H1 (cell line): Measurements from ENCODE around the gene PITPNC1. TPM values are rescaled to one million over a fixed set of nuclear protein-coding genes. Genes with fewer than 3 reads are reported as not detected.
"Not testable (repeated sequence)": the region's sequence is repeated elsewhere in the genome, so short reads cannot be mapped to it uniquely, and the experiment has no call there.

Experiments used
- CTCF ChIA-PET: fragments of 300-600 bp; sonication (Branson Sonifier 250); formaldehyde crosslinking; loops from one replicate; lab custom pipeline; 2021; ENCODE audit not compliant: partially characterized antibody; lab: Charles Lee
- POLR2A ChIA-PET: fragments of 300-600 bp; sonication (Branson Sonifier 250); formaldehyde crosslinking; loops from one replicate; lab custom pipeline; 2021; ENCODE audit warnings: inconsistent platforms; ENCODE audit not compliant: partially characterized antibody; lab: Charles Lee
- DNase-seq, 2 experiments: peaks; one replicate each; pipeline versions ENCODE4 v3.0.0 to v3.0.0-alpha.2; 2010 to 2022; ENCODE audit warnings: low spot score in 2 of 2, low read depth in 1 of 2, mixed read lengths in 1 of 2
- FAIRE-seq: peaks from 2 replicates; lab custom pipeline; 2011; peaks lifted over from hg19 to GRCh38; lab: Jason Lieb, UNC
- H2AFZ ChIP-seq: 2 replicates; pipeline ENCODE4 v1.8.1; 2012; ENCODE audit warnings: low read length, inconsistent platforms
- H2AK5ac ChIP-seq: 2 replicates; pipeline ENCODE4 v1.6.1; 2013; ENCODE audit warnings: low read depth, low read length
- H2BK120ac ChIP-seq: replicated peaks from 2 replicates; pipeline ENCODE3; 2013; ENCODE audit warnings: low read depth, low read length, inconsistent platforms
- H2BK12ac ChIP-seq: 2 replicates; pipeline ENCODE4 v1.6.1; 2013; ENCODE audit warnings: low read depth, low read length
- H2BK15ac ChIP-seq: 2 replicates; pipeline ENCODE4 v1.6.1; 2013; ENCODE audit warnings: low read length
- H2BK20ac ChIP-seq: 2 replicates; pipeline ENCODE4 v1.6.1; 2013; ENCODE audit warnings: low read length
- H2BK5ac ChIP-seq: 2 replicates; pipeline ENCODE4 v1.6.1; 2013; ENCODE audit warnings: low read depth, low read length
- H3K14ac ChIP-seq: 2 replicates; pipeline ENCODE4 v1.6.1; 2013; ENCODE audit warnings: inconsistent platforms; ENCODE audit not compliant: insufficient read length
- H3K18ac ChIP-seq: 2 replicates; pipeline ENCODE4 v1.6.1; 2013; ENCODE audit warnings: low read length; ENCODE audit errors: extremely low read depth
- H3K23ac ChIP-seq: 2 replicates; pipeline ENCODE4 v1.6.1; 2013; ENCODE audit warnings: inconsistent platforms; ENCODE audit not compliant: insufficient read length
- H3K23me2 ChIP-seq: 2 replicates; pipeline ENCODE4 v1.6.1; 2013; ENCODE audit warnings: low read depth, low read length
- H3K27ac ChIP-seq: 2 replicates; pipeline ENCODE4 v1.6.1; 2011; ENCODE audit warnings: low read depth, low read length, inconsistent platforms
- H3K27me3 ChIP-seq, 4 experiments: replicated peaks in 1 of 4; 1 replicate in 1 of 4; 2 replicates in 3 of 4; pipeline versions ENCODE4 v1.6.1 to v1.8.1; 2011 to 2013; ENCODE audit warnings: low read length in 3 of 4, mild to moderate bottlenecking in 3 of 4, inconsistent platforms in 2 of 4, mixed read lengths in 2 of 4, moderate library complexity in 1 of 4; ENCODE audit not compliant: control insufficient read depth in 3 of 4, insufficient read depth in 3 of 4; ENCODE audit errors: extremely low read depth in 1 of 4
- H3K36me3 ChIP-seq, 4 experiments: 2 replicates each; pipeline versions ENCODE4 v1.6.1 to v1.8.1; 2011 to 2013; ENCODE audit warnings: mild to moderate bottlenecking in 4 of 4, low read length in 3 of 4, moderate library complexity in 2 of 4, control low read depth in 1 of 4, inconsistent platforms in 1 of 4; ENCODE audit not compliant: insufficient read depth in 4 of 4, control insufficient read depth in 2 of 4
- H3K4ac ChIP-seq: replicated peaks from 2 replicates; pipeline ENCODE3; 2013; ENCODE audit warnings: low read length, low read depth, mixed read lengths, inconsistent platforms; ENCODE audit not compliant: insufficient read length
- H3K4me1 ChIP-seq, 4 experiments: replicated peaks in 1 of 4; 1 replicate in 1 of 4; 2 replicates in 3 of 4; pipeline versions ENCODE4 v1.6.1 to v1.8.1; 2011 to 2013; ENCODE audit warnings: low read length in 3 of 4, inconsistent platforms in 2 of 4, mixed read lengths in 1 of 4; ENCODE audit not compliant: insufficient read depth in 4 of 4, control insufficient read depth in 3 of 4
- H3K4me2 ChIP-seq, 2 experiments: 2 replicates each; pipeline versions ENCODE4 v1.6.1 to v1.8.1; 2011 to 2013; ENCODE audit warnings: low read depth in 2 of 2, low read length in 2 of 2, control low read depth in 1 of 2, inconsistent platforms in 1 of 2, mild to moderate bottlenecking in 1 of 2; ENCODE audit not compliant: insufficient read depth in 1 of 2
- H3K4me3 ChIP-seq, 4 experiments: fragments of 200-600, 300-600 bp in 1 of 4; sonication (generic), shearing (Covaris generic), sonication (Bioruptor Twin) in 1 of 4; 2 replicates each; pipeline versions ENCODE4 v1.5.1 to v1.8.1; 2011 to 2016; ENCODE audit warnings: low read length in 4 of 4, low read depth in 3 of 4, control low read depth in 2 of 4, inconsistent platforms in 2 of 4, mild to moderate bottlenecking in 2 of 4, mixed read lengths in 1 of 4, moderate library complexity in 1 of 4; ENCODE audit not compliant: insufficient read depth in 2 of 4; ENCODE audit errors: extremely low read depth in 1 of 4
- H3K56ac ChIP-seq: replicated peaks from 2 replicates; pipeline ENCODE3; 2013; ENCODE audit warnings: low read depth, mild to moderate bottlenecking, mixed read lengths, low read length, inconsistent platforms; ENCODE audit not compliant: insufficient read length
- H3K79me1 ChIP-seq: 2 replicates; pipeline ENCODE4 v1.6.1; 2013; ENCODE audit warnings: low read depth, low read length, control low read depth
- H3K79me2 ChIP-seq, 2 experiments: 2 replicates each; pipeline versions ENCODE4 v1.6.1 to v1.8.1; 2012 to 2013; ENCODE audit warnings: low read length in 2 of 2, mild to moderate bottlenecking in 2 of 2, inconsistent platforms in 1 of 2; ENCODE audit not compliant: insufficient read depth in 2 of 2, control insufficient read depth in 1 of 2
- H3K9ac ChIP-seq, 4 experiments: replicated peaks in 1 of 4; 1 replicate in 1 of 4; 2 replicates in 3 of 4; pipeline versions ENCODE4 v1.6.1 to v1.8.1; 2011 to 2013; ENCODE audit warnings: low read depth in 3 of 4, low read length in 3 of 4, control low read depth in 2 of 4, mild to moderate bottlenecking in 2 of 4, moderate library complexity in 2 of 4, inconsistent platforms in 1 of 4; ENCODE audit errors: extremely low read depth in 1 of 4
- H3K9me3 ChIP-seq, 2 experiments: 2 replicates each; pipeline versions ENCODE4 v1.6.1 to v1.8.1; 2012 to 2013; ENCODE audit warnings: mild to moderate bottlenecking in 2 of 2, moderate library complexity in 2 of 2, control low read depth in 1 of 2, inconsistent platforms in 1 of 2, low read depth in 1 of 2, low read length in 1 of 2, mixed read lengths in 1 of 2; ENCODE audit not compliant: insufficient read depth in 2 of 2
- H4K20me1 ChIP-seq, 2 experiments: replicated peaks in 1 of 2; 2 replicates each; pipeline versions ENCODE3 to v1.8.1; 2011 to 2013; ENCODE audit warnings: inconsistent platforms in 2 of 2, low read length in 2 of 2, mild to moderate bottlenecking in 1 of 2; ENCODE audit not compliant: insufficient read depth in 2 of 2, control insufficient read depth in 1 of 2
- H4K5ac ChIP-seq: 2 replicates; pipeline ENCODE4 v1.6.1; 2013; ENCODE audit warnings: low read length, low read depth, mixed read lengths, inconsistent platforms; ENCODE audit not compliant: insufficient read length
- H4K8ac ChIP-seq: 2 replicates; pipeline ENCODE4 v1.8.0; 2013; ENCODE audit warnings: mild to moderate bottlenecking, moderate library complexity, low read length, inconsistent platforms; ENCODE audit not compliant: insufficient read depth; ENCODE audit errors: extremely low read depth
- H4K91ac ChIP-seq: replicated peaks from 2 replicates; pipeline ENCODE3; 2013; ENCODE audit warnings: low read length, mixed read lengths, inconsistent platforms; ENCODE audit not compliant: insufficient read length
- WGBS, 2 experiments: shearing (Covaris generic) in 1 of 2; methylation state at CpG; one replicate each; pipeline versions ENCODE4 v1.1.6 to v1.1.7; 2013 to 2015; ENCODE audit warnings: low lambda C conversion rate in 2 of 2, mixed read lengths in 2 of 2, inconsistent platforms in 1 of 2, low coverage in 1 of 2, missing lambda C conversion rate in 1 of 2; ENCODE audit not compliant: insufficient replicate concordance in 2 of 2, insufficient coverage in 1 of 2, insufficient read length in 1 of 2; ENCODE audit errors: extremely low coverage in 1 of 2, missing lambda C conversion rate in 1 of 2; 5-methylcytosine and 5-hydroxymethylcytosine counted together
- polyA plus RNA-seq, 7 experiments: library from polyadenylated mRNA; depleted of rRNA in 3 of 7; stranded (reverse) in 5 of 7; unstranded in 2 of 7; fragments of >200 nt in 5 of 7; fragments of 200-250 nt in 2 of 7; gene quantifications; 1 replicate in 5 of 7; 2 replicates in 1 of 7; 4 replicates in 1 of 7; pipeline versions ENCODE4 v1.2.1 to v1.2.3, GENCODE V29; 2011 to 2013; ENCODE audit warnings: missing spikeins in 2 of 7, mixed read lengths in 2 of 7
- total RNA-seq: library from RNA; stranded (reverse); fragmentation: NEBNext Ultra II Directional; extraction: Animal tissue kit (Norgen Biotek cat#: 25700); gene quantifications from 2 replicates; pipeline ENCODE4 v1.2.1, GENCODE V29; 2021

PITPNC1 gene
- total and polyA plus RNA-seq, 2 of the 8 experiments (the other 6 are each of a cell fraction or from before 2014, with no cell fraction given) = 17.6 to 54.7 TPM

- H3K4me1 ChIP-seq, H2BK15ac ChIP-seq, H3K4me2 ChIP-seq, H3K79me2 ChIP-seq, H3K27ac ChIP-seq, H3K14ac ChIP-seq, H3K79me1 ChIP-seq, H2BK120ac ChIP-seq, H3K18ac ChIP-seq, H4K5ac ChIP-seq, H3K56ac ChIP-seq, H2BK20ac ChIP-seq, H2AK5ac ChIP-seq, H4K91ac ChIP-seq, H3K9ac ChIP-seq, H2BK5ac ChIP-seq, H3K4me3 ChIP-seq, H3K27me3 ChIP-seq, FAIRE-seq, H2BK12ac ChIP-seq, H4K20me1 ChIP-seq, H4K8ac ChIP-seq, POLR2A ChIA-PET, DNase-seq, H3K4ac ChIP-seq, H2AFZ ChIP-seq, H3K23ac ChIP-seq, H3K9me3 ChIP-seq, H3K23me2 ChIP-seq: not testable (repeated sequence)
- CTCF ChIA-PET = interaction anchor here (0.6 to 3.5 kb wide), 14 partner anchors 11 to 252 kb away, joined by 3 to 18 read pairs (median 6); no protein-coding TSS in a partner anchor
- H3K36me3 ChIP-seq = peaks cover 0 to 13% (median 0%) of the 10 kb centered on the region in 4 experiments; a peak in 3 of 8 replicates
- 96% methylated on average over 7 of the region's 7 CpGs; no CpG with 5 or more reads in 1 of the 2 experiments for WGBS, 2 experiments
Measured at GRCh38 chr17:67630836-67631235, 253.8 kb downstream of the PITPNC1 start.
